Breast epithelium (tissue), 3 donors: ENCODE data around the gene ARHGAP21.

Experiments used
- POLR2AphosphoS5 ChIP-seq, 3 donors: sonication (generic); formaldehyde crosslinking; IDR thresholded peaks; one replicate each; pipeline ENCODE4 v1.6.1; 2017; ENCODE audit warnings: antibody characterized with exemption in 3 of 3
- TF ChIP-seq, protein P1 (sequence below), 3 donors: fragments of 450-650 bp; IDR thresholded peaks; one replicate each; pipeline ENCODE4 v1.5.1; 2016 to 2017; ENCODE audit warnings: antibody characterized with exemption in 3 of 3, mild to moderate bottlenecking in 3 of 3, moderate library complexity in 3 of 3

GRCh38 chr10:24721229-24722106 lies 2.2 kb downstream of the ARHGAP21 start:
- TF ChIP-seq, protein P1, sequence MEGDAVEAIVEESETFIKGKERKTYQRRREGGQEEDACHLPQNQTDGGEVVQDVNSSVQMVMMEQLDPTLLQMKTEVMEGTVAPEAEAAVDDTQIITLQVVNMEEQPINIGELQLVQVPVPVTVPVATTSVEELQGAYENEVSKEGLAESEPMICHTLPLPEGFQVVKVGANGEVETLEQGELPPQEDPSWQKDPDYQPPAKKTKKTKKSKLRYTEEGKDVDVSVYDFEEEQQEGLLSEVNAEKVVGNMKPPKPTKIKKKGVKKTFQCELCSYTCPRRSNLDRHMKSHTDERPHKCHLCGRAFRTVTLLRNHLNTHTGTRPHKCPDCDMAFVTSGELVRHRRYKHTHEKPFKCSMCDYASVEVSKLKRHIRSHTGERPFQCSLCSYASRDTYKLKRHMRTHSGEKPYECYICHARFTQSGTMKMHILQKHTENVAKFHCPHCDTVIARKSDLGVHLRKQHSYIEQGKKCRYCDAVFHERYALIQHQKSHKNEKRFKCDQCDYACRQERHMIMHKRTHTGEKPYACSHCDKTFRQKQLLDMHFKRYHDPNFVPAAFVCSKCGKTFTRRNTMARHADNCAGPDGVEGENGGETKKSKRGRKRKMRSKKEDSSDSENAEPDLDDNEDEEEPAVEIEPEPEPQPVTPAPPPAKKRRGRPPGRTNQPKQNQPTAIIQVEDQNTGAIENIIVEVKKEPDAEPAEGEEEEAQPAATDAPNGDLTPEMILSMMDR (IDR thresholded peaks at IDR 0.05), result no peak
- peak in 1 of 3 donors; percentile 30 for TF ChIP-seq POLR2AphosphoS5 (IDR thresholded peaks at IDR 0.05)
